GM21529 (cell line): ENCODE results near the gene CCL28.

Experiments used
- ATAC-seq: cut with Tn5 transposase; IDR thresholded peaks from one replicate; pipeline ENCODE4 v1.9.1; 2021; ENCODE audit not compliant: unreplicated experiment

The CCL28 gene

DNA sequence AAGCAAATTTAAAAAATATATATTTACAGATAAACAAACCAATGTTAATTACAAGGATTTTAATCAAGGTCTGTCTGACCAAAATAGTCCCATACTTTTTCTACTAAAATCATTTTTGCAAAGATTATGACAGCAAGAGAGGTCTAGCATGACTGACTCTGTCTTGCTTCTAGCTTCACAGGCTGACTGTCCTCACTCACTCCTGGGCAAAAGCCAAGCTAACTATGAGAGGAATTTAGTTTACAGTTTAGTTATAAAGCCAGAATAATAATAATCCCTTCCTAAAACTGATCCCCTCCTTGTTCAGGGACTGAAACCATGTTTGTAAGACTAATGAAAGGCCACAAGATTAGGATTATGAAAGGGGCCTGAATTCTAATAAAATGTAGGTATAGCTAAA is 53.5 kb downstream of the CCL28 start:
- ATAC-seq = no peak

DNA sequence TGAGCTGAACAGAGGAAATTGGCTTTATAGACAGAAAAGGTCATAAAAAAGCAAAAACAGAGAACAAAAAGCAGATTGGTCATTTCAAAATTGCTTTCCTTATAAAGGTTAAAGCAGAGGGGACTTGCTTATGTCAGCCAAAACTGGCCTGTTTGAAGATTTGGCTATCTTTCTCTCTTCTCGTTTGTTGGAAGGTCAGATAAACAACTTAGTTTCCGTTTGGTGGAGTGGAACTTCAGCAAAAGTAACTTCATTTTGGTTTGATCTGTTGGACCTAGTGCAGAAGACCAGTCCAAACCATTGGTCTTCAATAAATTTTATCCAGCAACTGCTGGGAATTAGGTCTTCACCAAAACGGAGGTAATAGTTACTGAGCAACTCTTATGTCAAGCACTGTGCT is 53.9 kb downstream of the CCL28 start:
- no peak for ATAC-seq

- no peak for ATAC-seq
Measured at GRCh38 chr5:43357878-43358281, 54.3 kb downstream of the CCL28 start.

DNA sequence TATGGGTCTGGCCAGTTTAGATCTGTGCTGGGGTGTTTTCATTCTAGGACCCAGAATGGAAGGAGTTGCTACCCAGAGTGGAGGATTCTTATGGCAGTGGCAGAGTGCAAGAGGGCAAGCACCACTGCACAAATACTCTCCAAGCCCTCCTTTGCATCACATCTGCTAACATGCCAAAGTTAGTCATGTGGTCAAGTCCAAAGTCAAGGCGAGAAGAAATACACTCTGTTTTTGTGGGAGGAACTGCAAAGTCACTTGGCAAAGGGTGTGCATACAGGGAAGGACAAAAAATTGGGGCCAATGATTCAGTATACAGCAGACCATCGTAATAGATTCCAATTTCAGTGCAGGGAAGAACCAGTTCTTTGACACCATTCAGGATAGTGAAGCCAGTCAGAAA is 55.1 kb downstream of the CCL28 start:
- no peak for ATAC-seq

GRCh38 chr5:43354774-43355173 is 57.4 kb downstream of the CCL28 start:
- ATAC-seq = no peak

DNA sequence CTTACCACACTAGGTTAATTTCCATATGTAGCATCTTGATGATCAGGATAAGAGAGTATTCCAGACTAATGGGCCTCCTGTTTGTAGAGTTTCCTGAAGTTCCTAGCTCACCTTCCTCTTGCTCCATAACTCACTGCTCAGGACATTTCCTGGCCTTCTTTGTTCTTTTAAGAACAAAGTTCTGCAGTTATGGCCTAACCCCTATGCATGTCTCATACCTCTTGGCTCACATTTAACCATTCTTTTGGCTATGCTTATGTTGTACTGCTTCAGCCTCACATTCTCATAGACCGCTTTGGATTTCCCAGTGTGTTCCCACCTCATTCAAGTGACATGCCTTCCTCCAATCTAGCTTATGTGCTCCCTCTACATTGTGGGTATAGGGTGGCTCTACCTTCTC is 58.5 kb downstream of the CCL28 start:
- ATAC-seq = no peak

DNA sequence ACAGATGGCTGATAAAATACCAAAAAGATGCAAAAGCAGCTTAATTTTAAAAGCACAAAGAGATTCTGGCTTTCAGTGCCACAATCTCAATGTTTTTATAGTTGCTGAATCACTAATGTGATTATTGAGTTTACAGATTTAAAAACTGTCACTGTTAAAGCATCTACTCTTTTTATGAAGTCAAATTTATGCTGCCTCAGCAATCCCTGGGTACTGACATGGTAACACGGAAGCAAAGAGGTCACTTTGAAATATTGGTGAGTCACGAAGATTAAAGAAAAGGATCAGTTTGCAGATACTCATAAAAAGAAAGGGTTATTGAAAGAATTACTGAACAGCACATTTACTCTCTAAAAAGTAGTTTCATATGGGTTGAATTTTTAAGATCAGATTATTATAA is 59.3 kb downstream of the CCL28 start:
- ATAC-seq = no peak

DNA sequence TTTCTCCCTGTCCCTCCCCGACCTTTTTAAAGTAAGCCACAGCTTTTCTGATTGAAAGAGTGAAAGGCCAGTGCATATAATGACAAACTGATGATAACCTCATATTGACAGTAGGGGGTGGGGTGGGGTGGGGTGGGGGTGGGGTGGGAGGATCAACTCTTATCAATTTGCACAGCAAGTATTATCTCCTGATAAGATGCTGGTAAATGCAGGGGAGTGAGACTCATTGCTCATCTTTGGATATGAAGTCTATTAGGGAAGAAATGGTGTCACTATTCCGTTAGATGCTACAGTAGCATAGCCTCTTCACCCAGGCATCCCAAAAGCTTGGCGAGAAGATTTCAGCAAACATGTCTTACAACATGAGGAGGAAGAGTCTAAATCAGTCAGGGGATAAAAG is 60.1 kb downstream of the CCL28 start:
- ATAC-seq = no peak

DNA sequence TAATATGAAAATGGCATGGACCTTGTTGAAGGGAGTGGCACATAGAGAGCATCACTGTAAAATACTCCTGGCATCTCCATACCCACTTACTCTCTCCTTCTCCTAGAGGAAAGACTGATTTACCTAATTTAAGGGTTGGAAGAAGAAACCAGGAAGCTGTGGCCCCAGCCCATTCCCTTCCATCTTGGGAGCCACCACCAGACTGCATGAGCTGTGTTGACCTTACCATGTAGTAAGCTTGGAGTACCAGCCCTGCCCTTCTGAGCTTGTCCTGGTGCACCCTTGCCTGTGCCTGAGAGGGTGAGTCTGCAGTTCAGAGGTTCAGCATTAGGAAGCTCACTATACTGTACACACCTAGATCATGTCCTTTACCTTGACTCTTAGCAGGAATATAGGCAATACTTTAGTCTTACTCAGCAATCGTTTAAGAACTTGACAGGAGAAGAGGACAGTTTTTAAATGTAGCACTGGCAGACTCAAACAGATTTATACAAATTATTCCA is 63.3 kb downstream of the CCL28 start:
- ATAC-seq = no peak

DNA sequence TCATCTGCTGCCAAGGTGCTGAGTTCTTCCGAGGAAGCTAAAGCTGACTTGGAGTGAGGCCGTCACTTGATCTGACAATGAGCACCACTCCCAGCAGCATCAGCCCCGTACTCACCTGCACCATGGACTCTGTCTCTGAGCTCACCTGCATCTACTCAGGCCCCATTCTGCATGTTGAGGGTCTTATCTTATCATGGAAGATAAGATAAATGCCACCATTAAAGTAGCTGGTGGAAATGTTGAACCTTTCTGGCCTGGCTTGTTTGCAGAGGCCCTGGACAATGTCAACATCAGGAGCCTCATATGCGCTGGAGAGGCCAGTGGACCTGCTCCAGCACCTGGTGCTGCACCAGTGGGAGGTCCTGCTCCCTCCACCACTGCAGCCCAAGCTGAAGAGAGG is 64.0 kb downstream of the CCL28 start:
- ATAC-seq = no peak

- ATAC-seq = no peak
Measured at GRCh38 chr5:43338862-43339261, 73.3 kb downstream of the CCL28 start.

DNA sequence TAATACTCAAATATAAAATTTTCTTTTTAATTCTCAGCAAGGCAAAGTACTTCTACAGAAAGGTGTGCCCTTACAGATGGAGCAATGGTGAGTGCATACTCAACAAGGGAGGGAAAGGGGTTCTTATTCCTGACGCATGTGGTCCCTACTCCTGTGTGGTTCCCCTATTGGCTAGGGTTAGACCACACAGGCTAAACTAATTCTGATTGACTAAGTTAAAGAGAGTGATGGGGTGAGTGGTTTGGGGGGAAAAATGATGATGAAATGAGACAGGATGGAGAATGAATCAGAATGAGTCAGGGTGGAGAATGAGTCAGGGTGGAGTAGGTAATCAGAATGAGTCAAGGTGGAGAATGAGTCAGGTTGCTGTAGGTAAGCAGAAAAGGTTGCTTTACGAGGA is 76.0 kb downstream of the CCL28 start:
- ATAC-seq = no peak

DNA sequence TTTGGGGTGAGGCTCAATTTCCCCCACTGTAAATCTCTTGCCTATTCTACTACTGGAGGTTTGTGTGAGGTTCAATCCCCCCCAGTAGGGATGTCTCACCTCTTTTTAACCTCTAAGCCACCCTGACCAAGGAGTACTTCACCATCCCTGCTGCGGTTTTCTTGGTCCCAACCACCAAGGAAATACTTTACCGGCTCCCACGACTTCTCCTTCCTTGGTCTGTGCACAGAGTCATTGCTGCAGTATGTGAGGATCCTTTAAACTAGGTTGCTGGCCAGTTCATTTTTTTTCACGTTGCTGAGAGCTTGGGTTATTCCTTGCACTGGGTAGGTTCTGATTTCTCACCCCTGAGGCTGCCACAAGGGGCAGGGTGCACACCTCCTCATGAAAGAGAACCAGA is 76.5 kb downstream of the CCL28 start:
- ATAC-seq = no peak

DNA sequence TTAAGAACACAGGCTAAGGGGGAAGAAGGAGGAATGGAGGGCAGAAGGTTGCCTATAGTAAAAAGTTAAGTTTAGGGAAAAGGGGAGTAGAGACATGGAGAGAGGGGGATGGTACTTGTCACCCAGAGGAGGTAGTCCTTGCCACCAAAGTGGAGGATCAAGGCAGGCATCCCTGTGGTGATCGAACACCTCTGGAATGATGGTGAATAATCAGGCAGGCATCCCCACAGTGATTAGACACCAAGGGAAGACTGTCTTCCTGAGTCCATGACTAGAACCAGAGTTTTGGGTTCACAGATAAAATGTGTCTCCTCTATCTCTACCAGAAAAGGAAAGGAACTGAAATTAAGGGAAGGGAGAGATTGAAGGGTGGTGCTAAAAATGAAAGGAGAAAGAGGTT is 79.8 kb downstream of the CCL28 start:
- ATAC-seq = no peak
